Measurements from ENCODE around the gene OLFML1. TPM values are rescaled to one million over a fixed set of nuclear protein-coding genes. Genes with fewer than 3 reads are reported as not detected.

OLFML1 gene
- total RNA-seq, 1 donor from 2014 or later: not detected

GRCh38 chr11:7538466-7539454 is 53.5 kb downstream of the OLFML1 start:
- Mint-ChIP-seq H3K27ac (no peak overlapping the region), H3K36me3 (ENCODE audit: low read depth) (peaks cover 21% of the 10 kb centered on the region), H3K4me3 (no peak overlapping the region), H3K4me1 (peaks cover 50% of the 10 kb centered on the region), H3K27me3 (no peaks in the 10 kb centered on the region), H3K9me3 (no peaks in the 10 kb centered on the region)
- ChIA-PET POLR2A (no interaction called here), CTCF (interaction anchor here (1.4 kb wide), 2 partner anchors 18 to 26 kb away, joined by 3 to 4 read pairs; no protein-coding TSS in a partner anchor)
- intact Hi-C loops (cut with micrococcal nuclease): no loop called here
- TF ChIP-seq CTCF (IDR thresholded peaks at IDR 0.05): no peak
- DNase-seq (no peak), ATAC-seq (ENCODE audit: low read depth) (no peak)

- H3K4me1 Mint-ChIP-seq: peaks cover 29% of the 10 kb centered on the region
- no peak for ATAC-seq (ENCODE audit: low read depth)
- no peak overlapping the region for H3K27ac Mint-ChIP-seq
- POLR2A ChIA-PET: no interaction called here
- intact Hi-C loops (cut with micrococcal nuclease): no loop called here
- H3K4me3 Mint-ChIP-seq: no peak overlapping the region
- TF ChIP-seq CTCF (IDR thresholded peaks at IDR 0.05): no peak
- peaks cover 17% of the 10 kb centered on the region for H3K36me3 Mint-ChIP-seq (ENCODE audit: low read depth)
- H3K27me3 Mint-ChIP-seq: no peaks in the 10 kb centered on the region
- CTCF ChIA-PET: no interaction called here
- no peaks in the 10 kb centered on the region for H3K9me3 Mint-ChIP-seq
- no peak for DNase-seq
Measured at GRCh38 chr11:7540830-7541555, 55.7 kb downstream of the OLFML1 start.

- no peaks in the 10 kb centered on the region for H3K9me3 Mint-ChIP-seq
- CTCF ChIA-PET: no interaction called here
- intact Hi-C loops (cut with micrococcal nuclease): loop anchor here (1.0 kb wide), 1 partner anchor 10 kb away; no protein-coding TSS in a partner anchor
Measured at GRCh38 chr11:7543302-7543701, 58.0 kb downstream of the OLFML1 start.

GRCh38 chr11:7544021-7544420 is 58.7 kb downstream of the OLFML1 start:
- Mint-ChIP-seq H3K27ac (no peak overlapping the region), H3K27me3 (no peaks in the 10 kb centered on the region), H3K9me3 (no peaks in the 10 kb centered on the region), H3K36me3 (ENCODE audit: low read depth) (peaks cover 17% of the 10 kb centered on the region), H3K4me3 (no peak overlapping the region), H3K4me1 (peaks cover 17% of the 10 kb centered on the region)
- DNase-seq: no peak
- no peak for TF ChIP-seq CTCF (IDR thresholded peaks at IDR 0.05)
- ChIA-PET CTCF (no interaction called here), POLR2A (interaction anchor here (0.6 to 0.7 kb wide), 2 partner anchors 11 to 36 kb away, joined by 3 to 6 read pairs; no protein-coding TSS in a partner anchor)
- no peak for ATAC-seq (ENCODE audit: low read depth)
- intact Hi-C loops (cut with micrococcal nuclease): no loop called here

More at GRCh38 chr11:7543302-7543701, 58.0 kb downstream of the OLFML1 start:
- POLR2A ChIA-PET: no interaction called here
- Mint-ChIP-seq H3K4me1 (peaks cover 12% of the 10 kb centered on the region), H3K36me3 (ENCODE audit: low read depth) (peaks cover 17% of the 10 kb centered on the region), H3K27ac (no peak overlapping the region), H3K27me3 (no peaks in the 10 kb centered on the region), H3K4me3 (no peak overlapping the region)
- DNase-seq (no peak), ATAC-seq (ENCODE audit: low read depth) (no peak)
- no peak for TF ChIP-seq CTCF (IDR thresholded peaks at IDR 0.05)

GRCh38 chr11:7545611-7546010 is 60.3 kb downstream of the OLFML1 start:
- POLR2A ChIA-PET: interaction anchor here (1.5 kb wide), 1 partner anchor 25 kb away, joined by 6 read pairs; no protein-coding TSS in a partner anchor
- TF ChIP-seq CTCF (IDR thresholded peaks at IDR 0.05): no peak

More at GRCh38 chr11:7545611-7546010, 60.3 kb downstream of the OLFML1 start:
- Mint-ChIP-seq H3K9me3 (no peaks in the 10 kb centered on the region), H3K27me3 (no peaks in the 10 kb centered on the region), H3K4me1 (peaks cover 13% of the 10 kb centered on the region), H3K27ac (no peak overlapping the region), H3K4me3 (no peak overlapping the region), H3K36me3 (ENCODE audit: low read depth) (peaks cover 26% of the 10 kb centered on the region)
- no peak for ATAC-seq (ENCODE audit: low read depth)
- CTCF ChIA-PET: interaction anchor here (1.4 kb wide), 1 partner anchor 193 kb away, joined by 3 read pairs; no protein-coding TSS in a partner anchor
- intact Hi-C loops (cut with micrococcal nuclease): no loop called here
- DNase-seq: no peak
